Fibroblast of peridontal ligament (primary cell): ENCODE results near the gene MON2.
"Not testable (repeated sequence)": the region's sequence is repeated elsewhere in the genome, so short reads cannot be mapped to it uniquely, and the experiment has no call there.

Source experiments
- DNase-seq: peaks from one replicate; pipeline ENCODE4 v3.0.0-alpha.2; 2010; ENCODE audit errors: extremely low read depth

Gene MON2

GRCh38 chr12:62543324-62543723 lies 76.7 kb downstream of the MON2 start:
- no peak for DNase-seq

GRCh38 chr12:62543741-62544140 lies 77.1 kb downstream of the MON2 start:
- no peak for DNase-seq

GRCh38 chr12:62552906-62553556 lies 86.4 kb downstream of the MON2 start:
- DNase-seq = no peak

- DNase-seq = not testable (repeated sequence)
Observed at GRCh38 chr12:62559366-62559765, 92.7 kb downstream of the MON2 start.

- peak; percentile 67 for DNase-seq
Observed at GRCh38 chr12:62562846-62563245, 96.2 kb downstream of the MON2 start.

- no peak for DNase-seq
Observed at GRCh38 chr12:62575036-62575435, 108.4 kb downstream of the MON2 start.

- no peak for DNase-seq
Observed at GRCh38 chr12:62576503-62576902, 109.9 kb downstream of the MON2 start.

- DNase-seq = peak; percentile 28
Observed at GRCh38 chr12:62578726-62579125, 112.1 kb downstream of the MON2 start.

- peak; percentile 88 for DNase-seq
Observed at GRCh38 chr12:62581288-62582064, 114.8 kb downstream of the MON2 start.

- DNase-seq = no peak
Observed at GRCh38 chr12:62582065-62582366, 115.4 kb downstream of the MON2 start.

GRCh38 chr12:62584619-62585018 lies 118.0 kb downstream of the MON2 start:
- no peak for DNase-seq

GRCh38 chr12:62586850-62587249 lies 120.2 kb downstream of the MON2 start:
- no peak for DNase-seq

- DNase-seq = peak; percentile 40
Observed at GRCh38 chr12:62588916-62589315, 122.3 kb downstream of the MON2 start.

- DNase-seq = no peak
Observed at GRCh38 chr12:62597253-62597652, 130.6 kb downstream of the MON2 start.

- no peak for DNase-seq
Observed at GRCh38 chr12:62598846-62599245, 132.2 kb downstream of the MON2 start.

- peak; percentile 30 for DNase-seq
Observed at GRCh38 chr12:62599854-62600437, 133.3 kb downstream of the MON2 start.

- no peak for DNase-seq
Observed at GRCh38 chr12:62601765-62602164, 135.1 kb downstream of the MON2 start.

GRCh38 chr12:62602255-62603060 lies 135.8 kb downstream of the MON2 start:
- DNase-seq = peak; percentile 89

- DNase-seq = peak; percentile 82
Observed at GRCh38 chr12:62603061-62603810, 136.6 kb downstream of the MON2 start.

- DNase-seq = no peak
Observed at GRCh38 chr12:62603811-62604098, 137.1 kb downstream of the MON2 start.

GRCh38 chr12:62604373-62604772 lies 137.7 kb downstream of the MON2 start:
- no peak for DNase-seq

GRCh38 chr12:62604871-62605270 lies 138.2 kb downstream of the MON2 start:
- DNase-seq = peak; percentile 58
